GM20000 (cell line): ENCODE measurements around the gene LPCAT1.
"Not testable (repeated sequence)": the region's sequence is repeated elsewhere in the genome, so short reads cannot be mapped to it uniquely, and the experiment has no call there.

Experiments used
- DNase-seq: peaks from one replicate; pipeline ENCODE4 v3.0.0; 2012; ENCODE audit warnings: low spot score
- TF ChIP-seq, protein P1 (sequence below): IDR thresholded peaks from 2 replicates; pipeline ENCODE4 v1.5.1; 2012; ENCODE audit warnings: mild to moderate bottlenecking, control low read depth; ENCODE audit errors: extremely low read depth, missing control alignments

The LPCAT1 gene

DNA sequence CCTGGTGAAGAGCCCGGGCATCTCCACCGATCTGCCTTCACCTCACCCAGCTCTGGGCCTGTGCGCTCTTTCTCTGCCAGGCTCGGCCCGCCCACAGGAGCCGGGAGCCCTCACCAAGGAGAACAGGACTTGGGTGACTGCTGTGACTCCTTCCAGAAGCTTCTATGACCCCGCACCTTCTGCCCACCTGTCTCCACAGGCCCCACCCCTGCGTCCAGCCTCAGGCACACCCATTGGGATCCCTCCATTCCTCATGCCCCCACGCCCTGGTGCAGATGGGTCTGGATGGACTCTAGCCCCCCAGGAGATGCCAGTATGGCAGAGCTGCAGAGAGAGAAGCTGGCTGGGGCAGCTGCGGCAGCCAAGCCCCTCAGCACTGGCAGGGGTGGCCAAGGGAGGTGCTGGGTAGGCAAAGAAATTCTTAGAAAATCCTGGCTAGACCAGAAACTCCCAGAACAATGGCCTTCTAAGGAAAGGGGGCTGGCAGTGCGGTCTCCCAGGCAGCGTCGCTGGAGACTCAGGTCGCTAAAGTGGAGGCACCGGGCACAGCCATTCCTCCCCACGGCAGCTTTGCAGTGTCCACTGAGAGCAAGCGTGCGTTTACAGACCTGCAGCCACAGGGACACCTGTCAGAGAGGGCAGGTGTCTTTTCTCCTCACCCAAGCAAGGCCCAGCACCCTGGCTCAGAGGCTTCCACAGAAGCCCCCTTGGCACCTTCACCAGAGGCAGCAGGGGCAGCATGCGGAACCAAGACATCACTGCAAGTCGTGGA, 17.3 kb downstream of the LPCAT1 start:
- TF ChIP-seq, protein P1, sequence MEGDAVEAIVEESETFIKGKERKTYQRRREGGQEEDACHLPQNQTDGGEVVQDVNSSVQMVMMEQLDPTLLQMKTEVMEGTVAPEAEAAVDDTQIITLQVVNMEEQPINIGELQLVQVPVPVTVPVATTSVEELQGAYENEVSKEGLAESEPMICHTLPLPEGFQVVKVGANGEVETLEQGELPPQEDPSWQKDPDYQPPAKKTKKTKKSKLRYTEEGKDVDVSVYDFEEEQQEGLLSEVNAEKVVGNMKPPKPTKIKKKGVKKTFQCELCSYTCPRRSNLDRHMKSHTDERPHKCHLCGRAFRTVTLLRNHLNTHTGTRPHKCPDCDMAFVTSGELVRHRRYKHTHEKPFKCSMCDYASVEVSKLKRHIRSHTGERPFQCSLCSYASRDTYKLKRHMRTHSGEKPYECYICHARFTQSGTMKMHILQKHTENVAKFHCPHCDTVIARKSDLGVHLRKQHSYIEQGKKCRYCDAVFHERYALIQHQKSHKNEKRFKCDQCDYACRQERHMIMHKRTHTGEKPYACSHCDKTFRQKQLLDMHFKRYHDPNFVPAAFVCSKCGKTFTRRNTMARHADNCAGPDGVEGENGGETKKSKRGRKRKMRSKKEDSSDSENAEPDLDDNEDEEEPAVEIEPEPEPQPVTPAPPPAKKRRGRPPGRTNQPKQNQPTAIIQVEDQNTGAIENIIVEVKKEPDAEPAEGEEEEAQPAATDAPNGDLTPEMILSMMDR: no peak
- no peak for DNase-seq

DNA sequence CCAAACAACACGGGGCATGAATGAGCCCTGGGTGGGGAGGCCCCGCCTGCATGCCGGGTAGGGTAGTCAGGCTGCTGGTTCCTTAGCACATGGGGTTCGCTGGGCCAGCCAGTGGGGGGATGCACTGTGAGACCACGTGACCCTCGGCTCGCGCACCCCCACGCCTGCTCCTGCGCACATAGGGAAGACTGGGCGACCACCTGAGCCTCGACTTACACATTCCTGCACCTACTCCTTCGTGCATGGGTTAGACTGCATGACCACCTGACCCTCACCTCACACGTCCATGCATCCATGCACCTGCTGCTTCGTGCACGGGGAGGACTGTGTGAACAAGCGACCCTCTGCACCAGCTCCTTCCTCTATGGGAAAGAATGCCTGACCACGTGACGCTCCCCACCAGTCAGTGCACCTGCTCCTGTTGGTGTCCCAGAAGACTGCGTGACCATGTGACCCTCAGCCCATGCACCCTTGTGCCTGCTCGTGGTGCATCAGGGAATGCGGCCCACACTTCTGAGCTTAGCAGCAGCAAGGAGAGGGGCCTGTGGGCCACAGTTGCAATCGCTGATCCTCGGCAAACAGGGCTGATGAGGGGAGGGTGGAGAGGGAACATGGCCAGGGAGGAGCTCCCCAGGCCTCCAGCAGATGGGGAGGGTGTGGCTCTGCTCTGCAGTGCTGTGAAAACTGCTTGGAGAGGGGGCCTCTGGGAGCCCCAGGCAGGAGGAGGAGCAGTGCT, 18.1 kb downstream of the LPCAT1 start:
- DNase-seq: no peak
- TF ChIP-seq, protein P1: no peak

DNA sequence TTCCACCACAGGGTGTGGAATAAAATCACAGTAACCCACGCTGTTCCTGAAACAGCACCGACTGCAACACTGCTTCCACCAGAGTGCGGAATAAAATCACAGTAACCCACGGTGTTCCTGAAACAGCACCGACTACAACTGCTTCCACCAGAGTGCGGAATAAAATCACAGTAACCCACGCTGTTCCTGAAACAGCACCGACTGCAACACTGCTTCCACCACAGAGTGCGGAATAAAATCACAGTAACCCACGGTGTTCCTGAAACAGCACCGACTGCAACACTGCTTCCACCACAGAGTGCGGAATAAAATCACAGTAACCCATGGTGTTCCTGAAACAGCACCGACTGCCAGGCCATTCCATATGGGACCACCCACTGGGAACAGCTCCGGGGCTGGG, 18.7 kb downstream of the LPCAT1 start:
- DNase-seq: not testable (repeated sequence)

- no peak for DNase-seq
- TF ChIP-seq, protein P1: no peak
These were observed 19.1 kb downstream of the LPCAT1 start for GRCh38 chr5:1504617-1505016.

DNA sequence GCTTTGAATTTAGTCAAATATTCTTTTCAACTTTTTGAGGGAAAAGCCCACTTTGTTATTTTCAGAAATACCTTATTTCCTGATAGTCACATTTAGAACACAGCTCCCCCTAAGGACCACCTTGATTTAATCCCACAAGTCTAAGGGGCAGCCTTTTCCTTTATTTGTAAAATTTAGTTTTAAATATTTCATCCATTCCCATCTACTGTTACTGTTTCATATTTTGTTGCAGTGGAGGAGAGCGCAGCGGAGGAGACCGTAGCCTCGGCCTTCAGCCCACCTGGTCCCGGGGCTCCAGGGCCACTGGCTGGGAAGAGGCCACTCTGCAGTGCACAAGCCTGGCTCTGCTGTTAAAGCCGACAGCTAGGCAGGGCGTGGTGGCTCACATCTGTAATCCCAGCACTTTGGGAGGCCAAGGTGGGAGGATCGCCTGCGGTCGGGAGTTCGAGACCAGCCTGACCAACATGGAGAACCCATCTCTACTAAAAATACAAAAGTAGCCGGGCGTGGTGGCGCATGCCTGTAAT, 19.6 kb downstream of the LPCAT1 start:
- DNase-seq: no peak

GRCh38 chr5:1503241-1504068, 20.3 kb downstream of the LPCAT1 start:
- peak; percentile 71 for DNase-seq

More for the DNA sequence above, 19.6 kb downstream of the LPCAT1 start:
- TF ChIP-seq, protein P1: no peak

DNA sequence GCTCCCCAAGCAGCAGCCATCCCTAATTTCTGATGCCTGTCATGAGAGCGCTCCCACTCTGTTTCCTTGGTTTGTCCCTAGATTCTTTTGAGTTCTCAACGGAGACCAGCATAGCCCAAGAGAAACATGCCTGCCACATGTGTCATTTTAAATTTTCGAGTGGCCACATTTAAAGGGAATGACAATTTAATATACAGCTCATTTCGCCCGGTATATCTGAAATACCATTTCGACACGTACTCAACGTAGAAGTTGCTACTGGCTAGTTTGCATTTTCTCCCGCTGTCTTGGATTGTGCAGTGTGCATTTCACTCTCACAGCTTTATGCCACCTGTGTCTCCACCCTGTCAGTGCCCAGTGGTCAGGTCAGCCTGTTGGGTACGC, 21.0 kb downstream of the LPCAT1 start:
- TF ChIP-seq, protein P1: no peak
- no peak for DNase-seq

More at GRCh38 chr5:1503241-1504068, 20.3 kb downstream of the LPCAT1 start:
- TF ChIP-seq, protein P1: no peak
